K562 (cell line): Measurements from ENCODE around the gene LRRC74B. TPM values are rescaled to one million over a fixed set of nuclear protein-coding genes. Genes with fewer than 3 reads are reported as not detected.

Experiments used
- BDP1 ChIP-seq: IDR thresholded peaks from 3 replicates; pipeline ENCODE4 v1.6.1; 2011; ENCODE audit not compliant: insufficient read length, insufficient read depth
- CBX2 ChIP-seq: fragments of 200-600 bp; sonication (generic); IDR thresholded peaks from one replicate; pipeline ENCODE4 v1.6.1; 2012; ENCODE audit warnings: mild to moderate bottlenecking, low read length, inconsistent platforms; ENCODE audit not compliant: insufficient read depth, poor library complexity, severe bottlenecking
- CREBBP ChIP-seq: IDR thresholded peaks from one replicate; pipeline ENCODE4 v1.6.1; 2012; ENCODE audit warnings: low read depth, mild to moderate bottlenecking, control low read depth, inconsistent platforms, low read length
- DDX20 ChIP-seq: fragments of 450-650 bp; IDR thresholded peaks from 2 replicates; pipeline ENCODE4 v1.6.1; 2016; ENCODE audit warnings: missing genetic modification characterization, low read depth, mild to moderate bottlenecking, missing compliant biosample characterization, moderate library complexity
- ETS2 ChIP-seq: IDR thresholded peaks from 2 replicates; pipeline ENCODE4 v1.6.1; 2016; ENCODE audit warnings: borderline replicate concordance, missing genetic modification characterization, mild to moderate bottlenecking, moderate library complexity, missing compliant biosample characterization; ENCODE audit not compliant: poor library complexity, severe bottlenecking
- MITF ChIP-seq: IDR thresholded peaks from 2 replicates; pipeline ENCODE4 v1.6.1; 2014; ENCODE audit warnings: antibody characterized with exemption
- MYBL2 ChIP-seq, 2 experiments: fragments of 450-650 bp in 1 of 2; sonication (generic) in 1 of 2; formaldehyde crosslinking in 1 of 2; IDR thresholded peaks; 2 replicates each; pipeline versions ENCODE4 v1.6.1 to v1.8.1; 2017 to 2022; ENCODE audit warnings: borderline replicate concordance in 1 of 2, inconsistent platforms in 1 of 2, low read depth in 1 of 2, mild to moderate bottlenecking in 1 of 2, missing genetic modification reagents in 1 of 2, moderate library complexity in 1 of 2
- PML ChIP-seq: IDR thresholded peaks from 2 replicates; pipeline ENCODE4 v1.6.1; 2012; ENCODE audit warnings: low read length, inconsistent platforms
- ZFP30 ChIP-seq: fragments of 250-450 bp; sonication (Bioruptor Pico); IDR thresholded peaks from 2 replicates; pipeline ENCODE4 v1.8.0; 2022; ENCODE audit warnings: moderate library complexity, mild to moderate bottlenecking, inconsistent platforms, borderline replicate concordance
- ZKSCAN3 ChIP-seq: fragments of 250-450 bp; sonication (Bioruptor Pico); IDR thresholded peaks from 2 replicates; pipeline ENCODE4 v1.4.0; 2020
- ZNF592 ChIP-seq: fragments of 450-650 bp; IDR thresholded peaks from 2 replicates; pipeline ENCODE4 v1.6.1; 2017; ENCODE audit warnings: antibody characterized with exemption, mild to moderate bottlenecking
- ZNF764 ChIP-seq: fragments of 250-450 bp; sonication (Bioruptor Pico); IDR thresholded peaks from 2 replicates; pipeline ENCODE4 v1.4.0; 2020; ENCODE audit warnings: low read depth, mild to moderate bottlenecking, moderate library complexity
- polyA plus RNA-seq, 8 experiments: library from polyadenylated mRNA; depleted of rRNA in 4 of 8; stranded (reverse) in 5 of 8; unstranded in 3 of 8; fragments of >200 nt; fragmentation: Nextera tagmentation in 2 of 8; fragmentation: Illumina TruSeq in 1 of 8; extraction: Ambion mirVana in 2 of 8; extraction: Trizol in 1 of 8; gene quantifications; 2 replicates each; pipeline versions ENCODE4 v1.2.1 to v1.2.3, GENCODE V29; 2011 to 2014; ENCODE audit warnings: inconsistent platforms in 1 of 8, missing spikeins in 1 of 8
- total RNA-seq, 7 experiments: library from RNA; depleted of rRNA in 6 of 7; stranded (reverse); fragments of >200 nt in 6 of 7; fragmentation: Illumina TruSeq in 2 of 7; extraction: Trizol in 2 of 7; gene quantifications; 2 replicates each; pipeline versions ENCODE4 v1.2.1 to v1.2.3, GENCODE V29; 2011 to 2021; ENCODE audit warnings: low replicate concordance in 1 of 7
- TF ChIP-seq, protein P1 (sequence below): sonication (generic); formaldehyde crosslinking; IDR thresholded peaks from 2 replicates; pipeline ENCODE4 v1.8.0; 2022; ENCODE audit warnings: mild to moderate bottlenecking, missing genetic modification reagents, borderline replicate concordance
- TF ChIP-seq, protein P2 (sequence below): sonication (generic); IDR thresholded peaks from 2 replicates; pipeline ENCODE4 v1.6.1; 2016
- TF ChIP-seq, protein P3 (sequence below), 2 experiments: fragments of 450-650 bp in 1 of 2; sonication (generic) in 1 of 2; formaldehyde crosslinking; conservative IDR thresholded peaks; 2 replicates each; pipeline versions ENCODE4 v1.4.0 to v1.8.1; 2020 to 2022; ENCODE audit warnings: mild to moderate bottlenecking in 1 of 2, missing genetic modification reagents in 1 of 2

The LRRC74B gene
- total and polyA plus RNA-seq, 9 of the 15 experiments (the other 6 are each of a cell fraction or from before 2014, with no cell fraction given): not detected

DNA sequence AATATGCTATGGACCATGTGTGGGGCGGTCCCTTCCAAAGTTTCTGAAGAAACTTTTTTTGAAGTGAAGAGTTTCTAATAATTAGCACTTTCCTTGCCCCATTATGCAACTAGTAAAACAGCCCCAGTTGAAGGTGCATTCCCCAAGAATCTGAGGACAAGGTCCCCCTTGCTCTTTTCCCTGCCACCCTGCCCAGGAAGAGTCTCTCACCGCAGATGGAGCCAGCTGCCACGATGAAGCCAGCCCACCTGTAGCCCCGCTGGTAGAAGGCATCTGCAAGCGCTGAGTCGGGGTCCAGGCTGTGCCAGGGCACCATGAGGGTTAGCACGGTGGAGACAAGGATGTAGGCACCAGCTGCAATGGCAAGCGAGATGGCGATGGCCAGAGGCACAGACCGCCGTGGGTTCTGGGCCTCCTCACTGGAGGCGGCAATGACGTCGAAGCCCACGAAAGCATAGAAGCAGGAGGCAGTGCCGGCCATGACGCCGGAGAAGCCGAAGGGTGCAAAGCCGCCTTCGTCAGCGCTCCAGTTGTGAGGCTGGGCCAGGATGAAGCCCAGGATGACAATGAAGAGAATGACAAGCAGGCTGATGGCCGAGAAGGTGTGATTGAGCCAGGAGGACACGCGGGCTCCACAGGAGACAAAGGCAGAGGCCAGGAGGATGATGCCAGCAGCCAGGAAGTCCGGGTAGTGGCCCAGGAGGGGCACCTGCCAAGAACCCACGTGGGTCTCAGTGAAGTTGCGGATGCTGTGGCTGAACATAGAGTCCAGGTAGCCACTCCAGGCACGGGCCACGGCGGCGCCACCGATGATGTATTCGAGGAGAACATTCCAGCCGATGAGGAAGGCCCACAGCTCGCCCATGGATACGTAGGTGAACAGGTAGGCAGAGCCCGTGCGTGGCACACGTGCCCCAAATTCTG, 14.9 kb upstream of the LRRC74B start (continued):
- TF ChIP-seq ZNF592: no peak
- TF ChIP-seq PML: no peak
- TF ChIP-seq, protein P1, sequence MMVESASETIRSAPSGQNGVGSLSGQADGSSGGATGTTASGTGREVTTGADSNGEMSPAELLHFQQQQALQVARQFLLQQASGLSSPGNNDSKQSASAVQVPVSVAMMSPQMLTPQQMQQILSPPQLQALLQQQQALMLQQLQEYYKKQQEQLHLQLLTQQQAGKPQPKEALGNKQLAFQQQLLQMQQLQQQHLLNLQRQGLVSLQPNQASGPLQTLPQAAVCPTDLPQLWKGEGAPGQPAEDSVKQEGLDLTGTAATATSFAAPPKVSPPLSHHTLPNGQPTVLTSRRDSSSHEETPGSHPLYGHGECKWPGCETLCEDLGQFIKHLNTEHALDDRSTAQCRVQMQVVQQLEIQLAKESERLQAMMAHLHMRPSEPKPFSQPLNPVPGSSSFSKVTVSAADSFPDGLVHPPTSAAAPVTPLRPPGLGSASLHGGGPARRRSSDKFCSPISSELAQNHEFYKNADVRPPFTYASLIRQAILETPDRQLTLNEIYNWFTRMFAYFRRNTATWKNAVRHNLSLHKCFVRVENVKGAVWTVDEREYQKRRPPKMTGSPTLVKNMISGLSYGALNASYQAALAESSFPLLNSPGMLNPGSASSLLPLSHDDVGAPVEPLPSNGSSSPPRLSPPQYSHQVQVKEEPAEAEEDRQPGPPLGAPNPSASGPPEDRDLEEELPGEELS: no peak
- no peak for TF ChIP-seq BDP1
- TF ChIP-seq, protein P2, sequence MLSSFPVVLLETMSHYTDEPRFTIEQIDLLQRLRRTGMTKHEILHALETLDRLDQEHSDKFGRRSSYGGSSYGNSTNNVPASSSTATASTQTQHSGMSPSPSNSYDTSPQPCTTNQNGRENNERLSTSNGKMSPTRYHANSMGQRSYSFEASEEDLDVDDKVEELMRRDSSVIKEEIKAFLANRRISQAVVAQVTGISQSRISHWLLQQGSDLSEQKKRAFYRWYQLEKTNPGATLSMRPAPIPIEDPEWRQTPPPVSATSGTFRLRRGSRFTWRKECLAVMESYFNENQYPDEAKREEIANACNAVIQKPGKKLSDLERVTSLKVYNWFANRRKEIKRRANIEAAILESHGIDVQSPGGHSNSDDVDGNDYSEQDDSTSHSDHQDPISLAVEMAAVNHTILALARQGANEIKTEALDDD: no peak
- no peak for TF ChIP-seq MITF
- no peak for TF ChIP-seq ZKSCAN3 (CRISPR knock-in tag)
- no peak for TF ChIP-seq CBX2
- peak; percentile 10; the same call in 1 of the 2 replicates for TF ChIP-seq ZNF764
- no peak for TF ChIP-seq ETS2
- no peak for TF ChIP-seq ZFP30 (CRISPR knock-in tag)
- TF ChIP-seq, protein P3, sequence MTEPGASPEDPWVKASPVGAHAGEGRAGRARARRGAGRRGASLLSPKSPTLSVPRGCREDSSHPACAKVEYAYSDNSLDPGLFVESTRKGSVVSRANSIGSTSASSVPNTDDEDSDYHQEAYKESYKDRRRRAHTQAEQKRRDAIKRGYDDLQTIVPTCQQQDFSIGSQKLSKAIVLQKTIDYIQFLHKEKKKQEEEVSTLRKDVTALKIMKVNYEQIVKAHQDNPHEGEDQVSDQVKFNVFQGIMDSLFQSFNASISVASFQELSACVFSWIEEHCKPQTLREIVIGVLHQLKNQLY (CRISPR knock-in tag; conservative IDR thresholded peaks at IDR 0.05): no peak
- TF ChIP-seq CREBBP: no peak
- no peak for TF ChIP-seq MYBL2 (IDR thresholded peaks at IDR 0.05; ENCODE audit: low read depth)
- TF ChIP-seq MYBL2 (CRISPR knock-in tag; IDR thresholded peaks at IDR 0.05; ENCODE audit: borderline replicate concordance): no peak
- TF ChIP-seq DDX20 (tag): no peak
